Stimulated activated CD8-positive, alpha-beta memory T cell treated with anti-CD3 and anti-CD28 coated beads, Interleukin-7, amount 100 ng/mL, for 1 hour (primary cell): Measurements from ENCODE around the gene ASPDH.

ENCODE experiments used
- DNase-seq, 2 donors: peaks; one replicate each; pipeline ENCODE4 v3.0.0-alpha.2; 2020; ENCODE audit warnings: low read depth in 2 of 2

The ASPDH gene

GRCh38 chr19:50513746-50514345, at the start of gene ASPDH:
ASPDH (minus strand) TSS chr19:50513913; CDS start chr19:50513823, 90 bp downstream.
- DNase-seq, result no peak

- no peak for DNase-seq
Observed at GRCh38 chr19:50562996-50563395, 49.3 kb upstream of the ASPDH start.

GRCh38 chr19:50562329-50562728, 48.6 kb upstream of the ASPDH start:
- no peak for DNase-seq

- DNase-seq, result no peak
Observed at GRCh38 chr19:50559636-50560035, 45.9 kb upstream of the ASPDH start.

- DNase-seq, result no peak
Observed at GRCh38 chr19:50558449-50558848, 44.7 kb upstream of the ASPDH start.

- DNase-seq, result no peak
Observed at GRCh38 chr19:50558039-50558438, 44.3 kb upstream of the ASPDH start.

- DNase-seq, result no peak
Observed at GRCh38 chr19:50557009-50557613, 43.4 kb upstream of the ASPDH start.

- peak; percentile 27 to 56 for DNase-seq
Observed at GRCh38 chr19:50556282-50557008, 42.7 kb upstream of the ASPDH start.

GRCh38 chr19:50555450-50556281, 42.0 kb upstream of the ASPDH start:
- DNase-seq, result no peak

- DNase-seq, result no peak
Observed at GRCh38 chr19:50555033-50555432, 41.3 kb upstream of the ASPDH start.

GRCh38 chr19:50554212-50554611, 40.5 kb upstream of the ASPDH start:
- DNase-seq, result no peak

GRCh38 chr19:50553134-50553703, 39.5 kb upstream of the ASPDH start:
- DNase-seq, result no peak

GRCh38 chr19:50552540-50552939, 38.8 kb upstream of the ASPDH start:
- no peak for DNase-seq

GRCh38 chr19:50551715-50552187, 38.0 kb upstream of the ASPDH start:
- DNase-seq, result no peak

GRCh38 chr19:50551034-50551714, 37.5 kb upstream of the ASPDH start:
- DNase-seq, result no peak

GRCh38 chr19:50550594-50550966, 36.9 kb upstream of the ASPDH start:
- DNase-seq, result no peak

GRCh38 chr19:50549927-50550593, 36.3 kb upstream of the ASPDH start:
- no peak for DNase-seq

- no peak for DNase-seq
Observed at GRCh38 chr19:50549059-50549926, 35.6 kb upstream of the ASPDH start.

GRCh38 chr19:50548191-50549058, 34.7 kb upstream of the ASPDH start:
- DNase-seq, result no peak
